Ramos (cell line): ENCODE data around the gene DNAH1.

ENCODE experiments used
- in situ Hi-C: fragments of 300-500 bp; cut with MboI; formaldehyde crosslinking; loops from one replicate; pipeline ENCODE4 v1.14.3; 2022; ENCODE audit warnings: low sequenced_read_pairs; ENCODE audit not compliant: unreplicated experiment

DNAH1 gene

GRCh38 chr3:52429779-52430415, 113.8 kb downstream of the DNAH1 start:
- in situ Hi-C loops: no loop called here

GRCh38 chr3:52430416-52430810, 114.3 kb downstream of the DNAH1 start:
- in situ Hi-C loops: no loop called here

GRCh38 chr3:52431459-52432223, 115.5 kb downstream of the DNAH1 start:
- in situ Hi-C loops: no loop called here

GRCh38 chr3:52432225-52432624, 116.1 kb downstream of the DNAH1 start:
- in situ Hi-C loops: no loop called here

GRCh38 chr3:52432691-52433141, 116.6 kb downstream of the DNAH1 start:
- in situ Hi-C loops: no loop called here

GRCh38 chr3:52433328-52433995, 117.3 kb downstream of the DNAH1 start:
- in situ Hi-C loops: no loop called here

- in situ Hi-C loops: no loop called here
These were observed 117.9 kb downstream of the DNAH1 start for GRCh38 chr3:52433996-52434479.

GRCh38 chr3:52434491-52435115, 118.5 kb downstream of the DNAH1 start:
- in situ Hi-C loops: no loop called here

- in situ Hi-C loops: no loop called here
These were observed 119.4 kb downstream of the DNAH1 start for GRCh38 chr3:52435246-52436101.

GRCh38 chr3:52436500-52437149, 120.5 kb downstream of the DNAH1 start:
- in situ Hi-C loops: no loop called here

GRCh38 chr3:52437326-52438103, 121.4 kb downstream of the DNAH1 start:
- in situ Hi-C loops: no loop called here

- in situ Hi-C loops: no loop called here
These were observed 121.9 kb downstream of the DNAH1 start for GRCh38 chr3:52438104-52438376.

- in situ Hi-C loops: no loop called here
These were observed 122.7 kb downstream of the DNAH1 start for GRCh38 chr3:52438579-52439425.

GRCh38 chr3:52439426-52440248, 123.5 kb downstream of the DNAH1 start:
- in situ Hi-C loops: no loop called here

GRCh38 chr3:52440249-52440551, 124.1 kb downstream of the DNAH1 start:
- in situ Hi-C loops: no loop called here

- in situ Hi-C loops: no loop called here
These were observed 124.6 kb downstream of the DNAH1 start for GRCh38 chr3:52440671-52441070.

GRCh38 chr3:52441091-52441771, 125.1 kb downstream of the DNAH1 start:
- in situ Hi-C loops: no loop called here
